ENCODE results near the gene MTX1.

MTX1 gene

GRCh38 chr1:155251566-155251965, 43.1 kb downstream of the MTX1 start:
- H3K4me1 ChIP-seq (ENCODE audit: insufficient read depth, low read length, poor library complexity, severe bottlenecking), result peaks cover 26% of the 10 kb centered on the region
- TF ChIP-seq CTCF (conservative IDR thresholded peaks at IDR 0.05; ENCODE audit: low read length) (no peak), EZH2phosphoT487 (IDR thresholded peaks at IDR 0.05; ENCODE audit: borderline replicate concordance) (no peak)
- H3K4me2 ChIP-seq (ENCODE audit: low read depth, low read length, poor library complexity, severe bottlenecking), result peak overlapping the region; percentile 76

GRCh38 chr1:155253208-155253607, 44.7 kb downstream of the MTX1 start:
- Histone ChIP-seq H2AFZ (ENCODE audit: low read length) (no peak overlapping the region), H4K20me1 (ENCODE audit: insufficient read depth, low read length, poor library complexity, severe bottlenecking) (no peaks in the 10 kb centered on the region), H3K4me2 (ENCODE audit: low read depth, low read length, poor library complexity, severe bottlenecking) (peak overlapping the region; percentile 85), H3K27me3 (ENCODE audit: insufficient read depth, low read length, poor library complexity, severe bottlenecking) (no peaks in the 10 kb centered on the region), H3K4me3 (ENCODE audit: low read length, poor library complexity, severe bottlenecking) (peak overlapping the region; percentile 79), H3K79me2 (ENCODE audit: insufficient read depth, low read length) (peaks cover 9% of the 10 kb centered on the region; the same call in 1 of the 2 replicates), H3K4me1 (ENCODE audit: insufficient read depth, low read length, poor library complexity, severe bottlenecking) (peaks cover 26% of the 10 kb centered on the region), H3F3A (ENCODE audit: low read depth) (no peaks in the 10 kb centered on the region; the same call in 1 of the 2 replicates), H3K36me3 (ENCODE audit: insufficient read depth, low read length) (no peaks in the 10 kb centered on the region), H3K9ac (ENCODE audit: low read depth, low read length, poor library complexity, severe bottlenecking) (peak overlapping the region; percentile 77), H3K9me3 (ENCODE audit: insufficient read depth, low read depth, low read length) (no peaks in the 10 kb centered on the region), H3K9me2 (replicated peaks; ENCODE audit: low read depth, low read length) (no peaks in the 10 kb centered on the region)
- TF ChIP-seq EZH2phosphoT487 (IDR thresholded peaks at IDR 0.05; ENCODE audit: borderline replicate concordance) (no peak), CTCF (conservative IDR thresholded peaks at IDR 0.05; ENCODE audit: low read length) (peak; percentile 41; the same call in 1 of the 2 replicates)

More at GRCh38 chr1:155251566-155251965, 43.1 kb downstream of the MTX1 start:
- Histone ChIP-seq H3K9me2 (replicated peaks; ENCODE audit: low read depth, low read length) (no peaks in the 10 kb centered on the region), H3F3A (ENCODE audit: low read depth) (no peaks in the 10 kb centered on the region; the same call in 1 of the 2 replicates), H3K9ac (ENCODE audit: low read depth, low read length, poor library complexity, severe bottlenecking) (peak overlapping the region; percentile 55), H3K27me3 (ENCODE audit: insufficient read depth, low read length, poor library complexity, severe bottlenecking) (no peaks in the 10 kb centered on the region), H3K9me3 (ENCODE audit: insufficient read depth, low read depth, low read length) (no peaks in the 10 kb centered on the region), H3K4me3 (ENCODE audit: low read length, poor library complexity, severe bottlenecking) (no peak overlapping the region), H3K36me3 (ENCODE audit: insufficient read depth, low read length) (no peaks in the 10 kb centered on the region), H4K20me1 (ENCODE audit: insufficient read depth, low read length, poor library complexity, severe bottlenecking) (no peaks in the 10 kb centered on the region), H2AFZ (ENCODE audit: low read length) (no peak overlapping the region), H3K79me2 (ENCODE audit: insufficient read depth, low read length) (peaks cover 9% of the 10 kb centered on the region; the same call in 1 of the 2 replicates)

DNA sequence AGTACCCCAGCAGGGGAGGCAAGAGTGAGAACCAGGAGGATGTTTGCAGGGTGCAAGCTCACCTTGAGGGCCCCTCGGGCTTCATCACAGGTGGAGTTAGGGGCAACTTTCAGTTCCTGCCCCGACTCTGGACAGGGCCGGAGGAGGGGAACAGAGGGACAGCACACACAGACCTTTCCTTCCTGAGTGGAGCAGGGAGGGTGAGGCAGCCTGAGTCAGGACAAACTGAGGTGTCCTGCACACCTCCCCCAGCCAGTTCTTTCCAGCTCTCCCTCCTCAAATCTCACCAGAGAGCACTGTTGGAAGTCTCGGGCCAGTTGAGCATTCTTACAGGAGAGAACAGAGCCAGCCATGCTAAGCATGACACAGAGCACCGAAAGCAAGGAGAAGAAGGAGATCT, 45.3 kb downstream of the MTX1 start:
- Histone ChIP-seq H3K9me3 (ENCODE audit: insufficient read depth, low read depth, low read length) (no peaks in the 10 kb centered on the region), H2AFZ (ENCODE audit: low read length) (no peak overlapping the region), H3K27me3 (ENCODE audit: insufficient read depth, low read length, poor library complexity, severe bottlenecking) (no peaks in the 10 kb centered on the region), H3K36me3 (ENCODE audit: insufficient read depth, low read length) (peaks cover 3% of the 10 kb centered on the region; the same call in 1 of the 2 replicates), H3K9me2 (replicated peaks; ENCODE audit: low read depth, low read length) (no peaks in the 10 kb centered on the region), H3K9ac (ENCODE audit: low read depth, low read length, poor library complexity, severe bottlenecking) (peak overlapping the region; percentile 77), H3K79me2 (ENCODE audit: insufficient read depth, low read length) (peaks cover 9% of the 10 kb centered on the region; the same call in 1 of the 2 replicates), H3F3A (ENCODE audit: low read depth) (no peaks in the 10 kb centered on the region; the same call in 1 of the 2 replicates), H3K4me3 (ENCODE audit: low read length, poor library complexity, severe bottlenecking) (peak overlapping the region; percentile 79), H3K4me1 (ENCODE audit: insufficient read depth, low read length, poor library complexity, severe bottlenecking) (peaks cover 26% of the 10 kb centered on the region), H4K20me1 (ENCODE audit: insufficient read depth, low read length, poor library complexity, severe bottlenecking) (no peaks in the 10 kb centered on the region), H3K4me2 (ENCODE audit: low read depth, low read length, poor library complexity, severe bottlenecking) (peak overlapping the region; percentile 85)
- TF ChIP-seq EZH2phosphoT487 (IDR thresholded peaks at IDR 0.05; ENCODE audit: borderline replicate concordance), result no peak
- no peak for TF ChIP-seq CTCF (conservative IDR thresholded peaks at IDR 0.05; ENCODE audit: low read length)
